ENCODE measurements around the gene UMODL1. TPM values are rescaled to one million over a fixed set of nuclear protein-coding genes. Genes with fewer than 3 reads are reported as not detected.

UMODL1 gene
- total and polyA plus RNA-seq, 2 donors = 1.4 to 1.7 TPM

- no peaks in the 10 kb centered on the region for H3K27me3 ChIP-seq (ENCODE audit: control insufficient read depth in 2 of 2, insufficient read depth in 1 of 2, low read length in 1 of 2)
- no peak overlapping the region for H3K4me3 ChIP-seq (ENCODE audit: low read length in 2 of 2)
- H3K9me3 ChIP-seq (ENCODE audit: control insufficient read depth in 2 of 2, insufficient read depth in 1 of 2, low read length in 1 of 2) = no peaks in the 10 kb centered on the region
- 87% methylated on average over 8 of the region's 8 CpGs for WGBS
- H3K4me1 ChIP-seq (ENCODE audit: control insufficient read depth in 2 of 2, insufficient read depth in 2 of 2, low read length in 2 of 2) = peaks cover 5 to 73% of the 10 kb centered on the region in 2 donors
- peaks cover 0 to 3% of the 10 kb centered on the region in 2 donors for H3K36me3 ChIP-seq (ENCODE audit: control insufficient read depth in 2 of 2, insufficient read depth in 2 of 2, low read length in 1 of 2)
- DNase-seq (ENCODE audit: low read depth in 6 of 9, low spot score in 9 of 9) = no peak
- no peak overlapping the region for H3K27ac ChIP-seq (ENCODE audit: low read depth in 1 of 2, low read length in 1 of 2)
Observed at GRCh38 chr21:42133131-42133530, 62.0 kb downstream of the UMODL1 start.

DNA sequence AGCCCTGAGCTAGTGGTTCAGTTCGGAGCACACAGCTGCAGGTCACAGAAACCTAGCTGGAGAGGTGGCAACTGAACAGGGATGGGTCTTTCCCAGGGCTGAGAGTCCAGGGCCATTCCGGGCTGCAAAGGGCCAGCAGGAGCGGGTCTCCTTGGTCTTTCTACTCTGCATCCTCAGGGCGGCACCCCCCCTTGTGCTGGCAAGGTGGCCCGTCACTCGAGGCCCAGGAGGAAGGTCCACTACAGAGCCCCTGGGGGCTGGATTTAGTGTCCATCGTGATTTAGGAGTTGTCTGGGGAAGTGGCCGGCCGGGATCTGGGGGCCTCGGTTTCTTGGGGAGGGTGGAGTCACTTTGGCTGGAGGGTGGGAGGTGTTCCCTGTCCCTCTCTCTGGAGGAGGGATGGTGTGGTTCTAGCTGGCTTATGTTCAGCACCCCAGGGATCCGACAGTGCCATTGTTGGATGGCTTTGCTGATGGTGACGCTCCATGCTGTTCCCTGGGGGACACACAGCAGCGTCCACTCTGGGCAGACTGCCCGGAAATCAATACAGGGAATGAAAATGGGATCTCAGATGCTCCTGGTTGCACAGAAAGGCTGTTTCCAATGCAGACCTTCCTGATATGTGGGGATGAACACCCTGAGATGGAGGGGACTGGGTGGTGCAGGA is 64.4 kb downstream of the UMODL1 start:
- WGBS = 88% methylated on average over 14 of the region's 14 CpGs
- Histone ChIP-seq H3K36me3 (ENCODE audit: control insufficient read depth in 2 of 2, insufficient read depth in 2 of 2, low read length in 1 of 2) (no peaks in the 10 kb centered on the region), H3K4me3 (ENCODE audit: low read length in 2 of 2) (no peak overlapping the region), H3K27me3 (ENCODE audit: control insufficient read depth in 2 of 2, insufficient read depth in 1 of 2, low read length in 1 of 2) (no peaks in the 10 kb centered on the region), H3K27ac (ENCODE audit: low read depth in 1 of 2, low read length in 1 of 2) (peak overlapping the region in 1 of 2 donors; percentile 8), H3K9me3 (ENCODE audit: control insufficient read depth in 2 of 2, insufficient read depth in 1 of 2, low read length in 1 of 2) (peaks cover 0 to 4% of the 10 kb centered on the region in 2 donors), H3K4me1 (ENCODE audit: control insufficient read depth in 2 of 2, insufficient read depth in 2 of 2, low read length in 2 of 2) (peaks cover 8 to 69% of the 10 kb centered on the region in 2 donors)
- no peak for DNase-seq (ENCODE audit: low read depth in 6 of 9, low spot score in 9 of 9)

DNA sequence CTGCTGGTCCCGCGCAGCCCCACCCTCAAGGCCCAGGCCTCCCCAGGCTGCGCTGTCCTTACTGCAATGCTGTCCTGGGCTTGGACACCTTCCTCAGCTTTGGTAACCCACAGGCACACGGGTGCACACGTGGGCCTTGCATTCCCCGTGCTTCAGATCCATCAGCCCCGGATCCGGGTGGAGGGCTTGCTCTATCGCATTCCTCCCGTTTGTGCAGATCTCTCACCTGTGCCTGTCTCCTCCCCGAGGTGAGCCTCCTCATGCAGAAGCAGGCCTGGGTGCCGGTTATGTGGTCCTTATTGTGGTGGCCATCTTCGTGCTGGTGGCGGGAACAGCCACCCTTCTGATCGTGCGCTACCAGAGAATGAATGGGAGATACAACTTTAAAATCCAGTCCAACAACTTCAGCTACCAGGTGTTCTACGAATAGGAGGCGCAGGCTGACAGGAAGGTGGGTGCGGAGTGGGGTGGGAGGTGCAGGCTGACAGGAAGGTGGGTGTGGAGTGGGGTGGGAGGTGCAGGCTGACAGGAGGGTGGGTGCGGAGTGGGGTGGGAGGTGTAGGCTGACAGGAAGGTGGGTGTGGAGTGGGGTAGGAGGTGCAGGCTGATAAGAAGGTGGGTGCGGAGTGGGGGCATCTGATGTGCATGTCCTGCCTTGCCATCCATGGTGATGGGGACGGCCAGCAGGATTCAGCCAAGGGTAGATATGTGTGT is 66.2 kb downstream of the UMODL1 start:
- peak in 2 of 9 donors; percentile 67 to 68 for DNase-seq (ENCODE audit: low read depth in 6 of 9, low spot score in 9 of 9)
- H3K9me3 ChIP-seq (ENCODE audit: control insufficient read depth in 2 of 2, insufficient read depth in 1 of 2, low read length in 1 of 2) = peaks cover 0 to 8% of the 10 kb centered on the region in 2 donors
- no peak overlapping the region for H3K27ac ChIP-seq (ENCODE audit: low read depth in 1 of 2, low read length in 1 of 2)
- peaks cover 10 to 83% of the 10 kb centered on the region in 2 donors for H3K4me1 ChIP-seq (ENCODE audit: control insufficient read depth in 2 of 2, insufficient read depth in 2 of 2, low read length in 2 of 2)
- peaks cover 0 to 2% of the 10 kb centered on the region in 2 donors for H3K36me3 ChIP-seq (ENCODE audit: control insufficient read depth in 2 of 2, insufficient read depth in 2 of 2, low read length in 1 of 2)
- 74% methylated on average over 22 of the region's 22 CpGs for WGBS
- H3K4me3 ChIP-seq (ENCODE audit: low read length in 2 of 2) = peak overlapping the region in 1 of 2 donors; percentile 6
- no peaks in the 10 kb centered on the region for H3K27me3 ChIP-seq (ENCODE audit: control insufficient read depth in 2 of 2, insufficient read depth in 1 of 2, low read length in 1 of 2)

- Histone ChIP-seq H3K9me3 (ENCODE audit: control insufficient read depth in 2 of 2, insufficient read depth in 1 of 2, low read length in 1 of 2) (peaks cover 0 to 8% of the 10 kb centered on the region in 2 donors), H3K4me3 (ENCODE audit: low read length in 2 of 2) (no peak overlapping the region), H3K36me3 (ENCODE audit: control insufficient read depth in 2 of 2, insufficient read depth in 2 of 2, low read length in 1 of 2) (peaks cover 0 to 2% of the 10 kb centered on the region in 2 donors), H3K4me1 (ENCODE audit: control insufficient read depth in 2 of 2, insufficient read depth in 2 of 2, low read length in 2 of 2) (peaks cover 15 to 78% of the 10 kb centered on the region in 2 donors), H3K27ac (ENCODE audit: low read depth in 1 of 2, low read length in 1 of 2) (peak overlapping the region in 1 of 2 donors; percentile 53), H3K27me3 (ENCODE audit: control insufficient read depth in 2 of 2, insufficient read depth in 1 of 2, low read length in 1 of 2) (no peaks in the 10 kb centered on the region)
- no peak for DNase-seq (ENCODE audit: low read depth in 6 of 9, low spot score in 9 of 9)
- WGBS = 67% methylated on average over 11 of the region's 11 CpGs
Observed at GRCh38 chr21:42140196-42140934, 69.2 kb downstream of the UMODL1 start.

DNA sequence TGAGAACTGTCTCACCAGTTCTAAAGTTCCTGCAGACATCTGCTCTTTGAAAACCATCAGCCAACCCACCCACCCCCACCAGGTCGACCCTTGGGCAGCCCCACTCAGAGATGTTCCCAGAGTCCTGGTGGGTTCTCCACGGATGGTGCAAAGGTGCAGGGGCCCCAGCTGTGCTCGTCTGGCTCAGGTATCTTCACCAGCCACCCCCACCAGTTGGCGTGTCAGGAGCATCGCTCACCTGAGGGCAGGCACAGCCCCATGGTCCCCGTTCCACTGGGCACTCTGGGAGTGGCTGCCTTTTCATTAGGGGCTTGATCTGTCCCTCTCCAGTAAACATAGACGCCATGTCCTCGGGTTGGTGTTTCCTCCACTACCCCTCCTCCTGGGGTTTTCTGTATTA is 70.5 kb downstream of the UMODL1 start:
- DNase-seq (ENCODE audit: low read depth in 6 of 9, low spot score in 9 of 9) = no peak
- H3K27me3 ChIP-seq (ENCODE audit: control insufficient read depth in 2 of 2, insufficient read depth in 1 of 2, low read length in 1 of 2) = no peaks in the 10 kb centered on the region
- H3K27ac ChIP-seq (ENCODE audit: low read depth in 1 of 2, low read length in 1 of 2) = no peak overlapping the region
- peaks cover 0 to 8% of the 10 kb centered on the region in 2 donors for H3K9me3 ChIP-seq (ENCODE audit: control insufficient read depth in 2 of 2, insufficient read depth in 1 of 2, low read length in 1 of 2)
- peaks cover 18 to 77% of the 10 kb centered on the region in 2 donors for H3K4me1 ChIP-seq (ENCODE audit: control insufficient read depth in 2 of 2, insufficient read depth in 2 of 2, low read length in 2 of 2)
- H3K36me3 ChIP-seq (ENCODE audit: control insufficient read depth in 2 of 2, insufficient read depth in 2 of 2, low read length in 1 of 2) = peaks cover 0 to 2% of the 10 kb centered on the region in 2 donors
- H3K4me3 ChIP-seq (ENCODE audit: low read length in 2 of 2) = no peak overlapping the region
- 87% methylated on average over 8 of the region's 8 CpGs for WGBS

- Histone ChIP-seq H3K36me3 (ENCODE audit: control insufficient read depth in 2 of 2, insufficient read depth in 2 of 2, low read length in 1 of 2) (peaks cover 0 to 2% of the 10 kb centered on the region in 2 donors), H3K4me1 (ENCODE audit: control insufficient read depth in 2 of 2, insufficient read depth in 2 of 2, low read length in 2 of 2) (peaks cover 18 to 73% of the 10 kb centered on the region in 2 donors), H3K27me3 (ENCODE audit: control insufficient read depth in 2 of 2, insufficient read depth in 1 of 2, low read length in 1 of 2) (no peaks in the 10 kb centered on the region), H3K27ac (ENCODE audit: low read depth in 1 of 2, low read length in 1 of 2) (no peak overlapping the region), H3K9me3 (ENCODE audit: control insufficient read depth in 2 of 2, insufficient read depth in 1 of 2, low read length in 1 of 2) (peaks cover 0 to 8% of the 10 kb centered on the region in 2 donors), H3K4me3 (ENCODE audit: low read length in 2 of 2) (no peak overlapping the region)
- WGBS = 91% methylated on average over 18 of the region's 18 CpGs
- DNase-seq (ENCODE audit: low read depth in 6 of 9, low spot score in 9 of 9) = no peak
Observed at GRCh38 chr21:42142141-42142540, 71.0 kb downstream of the UMODL1 start.

DNA sequence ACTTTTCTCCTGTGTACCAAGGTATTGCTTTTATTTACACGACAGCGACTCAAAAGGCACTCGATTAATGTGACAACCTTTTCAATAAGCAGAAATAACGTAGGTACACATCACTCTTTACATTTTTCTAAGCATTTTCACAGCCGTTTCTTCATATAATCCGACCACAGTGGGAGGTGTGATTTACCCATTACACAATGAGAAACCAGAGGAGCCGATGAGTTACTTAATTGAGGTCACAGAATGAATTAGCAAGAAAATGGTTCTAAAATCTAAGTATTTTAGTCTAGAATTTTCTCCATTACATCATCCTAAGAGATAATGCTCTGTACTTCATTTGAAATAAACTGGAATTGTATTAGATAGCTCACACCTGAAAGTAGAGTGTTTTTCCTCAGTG is 71.5 kb downstream of the UMODL1 start:
- WGBS = 98% methylated on average over 7 of the region's 7 CpGs
- Histone ChIP-seq H3K27ac (ENCODE audit: low read depth in 1 of 2, low read length in 1 of 2) (no peak overlapping the region), H3K9me3 (ENCODE audit: control insufficient read depth in 2 of 2, insufficient read depth in 1 of 2, low read length in 1 of 2) (peaks cover 0 to 11% of the 10 kb centered on the region in 2 donors), H3K36me3 (ENCODE audit: control insufficient read depth in 2 of 2, insufficient read depth in 2 of 2, low read length in 1 of 2) (peaks cover 0 to 2% of the 10 kb centered on the region in 2 donors), H3K4me3 (ENCODE audit: low read length in 2 of 2) (no peak overlapping the region), H3K4me1 (ENCODE audit: control insufficient read depth in 2 of 2, insufficient read depth in 2 of 2, low read length in 2 of 2) (peaks cover 16 to 72% of the 10 kb centered on the region in 2 donors), H3K27me3 (ENCODE audit: control insufficient read depth in 2 of 2, insufficient read depth in 1 of 2, low read length in 1 of 2) (no peaks in the 10 kb centered on the region)
- no peak for DNase-seq (ENCODE audit: low read depth in 6 of 9, low spot score in 9 of 9)

GRCh38 chr21:42143111-42143510 is 72.0 kb downstream of the UMODL1 start:
- Histone ChIP-seq H3K9me3 (ENCODE audit: control insufficient read depth in 2 of 2, insufficient read depth in 1 of 2, low read length in 1 of 2) (peaks cover 0 to 12% of the 10 kb centered on the region in 2 donors), H3K4me3 (ENCODE audit: low read length in 2 of 2) (no peak overlapping the region), H3K36me3 (ENCODE audit: control insufficient read depth in 2 of 2, insufficient read depth in 2 of 2, low read length in 1 of 2) (peaks cover 0 to 2% of the 10 kb centered on the region in 2 donors), H3K4me1 (ENCODE audit: control insufficient read depth in 2 of 2, insufficient read depth in 2 of 2, low read length in 2 of 2) (peaks cover 16 to 72% of the 10 kb centered on the region in 2 donors), H3K27me3 (ENCODE audit: control insufficient read depth in 2 of 2, insufficient read depth in 1 of 2, low read length in 1 of 2) (no peaks in the 10 kb centered on the region), H3K27ac (ENCODE audit: low read depth in 1 of 2, low read length in 1 of 2) (no peak overlapping the region)
- DNase-seq (ENCODE audit: low read depth in 6 of 9, low spot score in 9 of 9) = no peak
- 97% methylated on average over 7 of the region's 7 CpGs for WGBS
